ENCODE measurements around the gene CLEC3B.
A peak's percentile ranks its signal among the peaks of the same experiment; 100 is the strongest.

The CLEC3B gene

DNA sequence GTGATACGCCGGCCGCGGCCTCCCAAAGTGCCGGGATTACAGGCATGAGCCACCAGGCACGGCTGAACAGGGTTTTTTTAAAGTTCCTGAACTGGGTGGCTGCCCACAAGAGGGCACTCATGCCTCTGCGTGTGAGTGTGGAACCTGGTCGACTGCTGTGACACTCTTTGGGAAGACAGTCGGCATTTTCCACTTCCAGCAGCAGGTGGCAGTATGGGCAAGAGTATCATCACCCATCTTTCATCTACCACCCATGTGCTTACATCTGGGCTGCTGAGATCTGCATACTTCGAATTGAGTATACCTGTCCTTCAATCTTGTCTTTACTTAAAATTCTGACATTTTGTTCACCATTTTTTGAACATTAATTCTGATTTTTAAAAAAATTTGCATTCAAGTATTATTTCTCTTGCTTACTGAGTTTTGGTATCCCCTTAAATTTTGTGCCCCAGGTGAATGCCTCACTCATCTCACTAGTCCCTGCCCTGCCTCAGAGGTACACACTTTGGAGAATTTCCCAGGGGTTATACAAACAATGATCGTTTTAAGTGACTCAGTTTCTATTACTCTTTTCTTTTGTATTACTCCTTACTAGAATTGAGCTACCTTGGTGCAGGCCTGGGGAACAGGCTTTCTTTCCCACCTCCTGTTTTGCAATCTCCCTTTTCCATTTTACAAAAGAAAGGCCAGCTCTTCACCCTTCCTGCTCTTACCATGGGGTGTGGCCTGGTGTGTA is 11.8 kb downstream of the CLEC3B start:
- Mint-ChIP-seq H3K27me3 (ENCODE audit: low read depth, poor library complexity) (peaks cover 46% of the 10 kb centered on the region), H3K36me3 (ENCODE audit: low read depth) (no peaks in the 10 kb centered on the region), H3K4me1 (peaks cover 42% of the 10 kb centered on the region), H3K4me3 (peak overlapping the region; percentile 45), H3K27ac (no peak overlapping the region), H3K9me3 (no peaks in the 10 kb centered on the region)
- peak; percentile 88 for DNase-seq
- TF ChIP-seq, protein P1, sequence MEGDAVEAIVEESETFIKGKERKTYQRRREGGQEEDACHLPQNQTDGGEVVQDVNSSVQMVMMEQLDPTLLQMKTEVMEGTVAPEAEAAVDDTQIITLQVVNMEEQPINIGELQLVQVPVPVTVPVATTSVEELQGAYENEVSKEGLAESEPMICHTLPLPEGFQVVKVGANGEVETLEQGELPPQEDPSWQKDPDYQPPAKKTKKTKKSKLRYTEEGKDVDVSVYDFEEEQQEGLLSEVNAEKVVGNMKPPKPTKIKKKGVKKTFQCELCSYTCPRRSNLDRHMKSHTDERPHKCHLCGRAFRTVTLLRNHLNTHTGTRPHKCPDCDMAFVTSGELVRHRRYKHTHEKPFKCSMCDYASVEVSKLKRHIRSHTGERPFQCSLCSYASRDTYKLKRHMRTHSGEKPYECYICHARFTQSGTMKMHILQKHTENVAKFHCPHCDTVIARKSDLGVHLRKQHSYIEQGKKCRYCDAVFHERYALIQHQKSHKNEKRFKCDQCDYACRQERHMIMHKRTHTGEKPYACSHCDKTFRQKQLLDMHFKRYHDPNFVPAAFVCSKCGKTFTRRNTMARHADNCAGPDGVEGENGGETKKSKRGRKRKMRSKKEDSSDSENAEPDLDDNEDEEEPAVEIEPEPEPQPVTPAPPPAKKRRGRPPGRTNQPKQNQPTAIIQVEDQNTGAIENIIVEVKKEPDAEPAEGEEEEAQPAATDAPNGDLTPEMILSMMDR (IDR thresholded peaks at IDR 0.05): peak; percentile 92

DNA sequence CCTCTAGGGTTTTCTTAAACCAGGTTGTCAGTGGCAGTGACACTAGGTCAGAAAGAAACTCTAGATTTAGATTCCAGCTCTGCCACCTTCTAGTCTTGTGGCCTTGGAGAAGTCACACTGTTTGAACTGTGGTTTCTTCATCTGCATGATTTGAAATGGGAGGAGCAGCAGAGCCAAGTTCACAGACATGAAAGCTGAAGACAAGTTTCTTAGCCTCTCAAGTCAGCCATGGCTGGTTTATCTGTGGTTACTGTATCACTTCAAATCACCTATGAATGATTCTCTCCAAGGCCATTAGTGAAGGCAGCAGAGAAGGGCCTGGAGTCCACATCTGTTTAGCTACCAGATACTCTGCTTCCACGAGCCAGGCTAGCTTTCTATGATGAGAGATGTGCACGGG is 15.6 kb downstream of the CLEC3B start:
- H3K9me3 Mint-ChIP-seq: no peaks in the 10 kb centered on the region

DNA sequence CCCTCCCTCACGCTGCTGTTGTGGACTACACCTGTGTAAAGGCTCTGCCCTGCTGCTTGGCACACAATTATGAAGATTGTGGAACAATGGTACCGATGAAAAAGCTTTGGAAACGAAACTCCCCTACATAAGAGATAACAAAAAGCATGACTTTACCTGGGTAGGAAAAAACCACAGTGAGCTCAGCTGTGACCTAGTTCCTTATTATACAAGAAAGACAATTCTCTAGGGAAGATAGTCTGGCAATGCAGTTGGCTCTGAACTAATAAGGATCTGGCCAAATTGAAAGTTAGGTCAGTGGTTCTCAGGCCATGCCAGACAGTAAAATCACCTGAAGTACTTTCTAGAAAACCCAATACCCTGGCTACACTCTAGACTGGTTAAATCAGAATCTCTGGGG is 16.1 kb downstream of the CLEC3B start:
- Mint-ChIP-seq H3K27me3 (ENCODE audit: low read depth, poor library complexity) (peaks cover 13% of the 10 kb centered on the region), H3K4me3 (no peak overlapping the region), H3K36me3 (ENCODE audit: low read depth) (no peaks in the 10 kb centered on the region), H3K4me1 (peaks cover 11% of the 10 kb centered on the region), H3K9me3 (no peaks in the 10 kb centered on the region), H3K27ac (no peak overlapping the region)
- no peak for DNase-seq
- TF ChIP-seq, protein P1 (IDR thresholded peaks at IDR 0.05): no peak

More for the DNA sequence above, 15.6 kb downstream of the CLEC3B start:
- no peak for DNase-seq
- H3K27me3 Mint-ChIP-seq (ENCODE audit: low read depth, poor library complexity): peaks cover 18% of the 10 kb centered on the region
- H3K36me3 Mint-ChIP-seq (ENCODE audit: low read depth): no peaks in the 10 kb centered on the region
- no peak overlapping the region for H3K27ac Mint-ChIP-seq
- no peak overlapping the region for H3K4me3 Mint-ChIP-seq
- H3K4me1 Mint-ChIP-seq: peaks cover 16% of the 10 kb centered on the region
- TF ChIP-seq, protein P1 (IDR thresholded peaks at IDR 0.05): no peak

DNA sequence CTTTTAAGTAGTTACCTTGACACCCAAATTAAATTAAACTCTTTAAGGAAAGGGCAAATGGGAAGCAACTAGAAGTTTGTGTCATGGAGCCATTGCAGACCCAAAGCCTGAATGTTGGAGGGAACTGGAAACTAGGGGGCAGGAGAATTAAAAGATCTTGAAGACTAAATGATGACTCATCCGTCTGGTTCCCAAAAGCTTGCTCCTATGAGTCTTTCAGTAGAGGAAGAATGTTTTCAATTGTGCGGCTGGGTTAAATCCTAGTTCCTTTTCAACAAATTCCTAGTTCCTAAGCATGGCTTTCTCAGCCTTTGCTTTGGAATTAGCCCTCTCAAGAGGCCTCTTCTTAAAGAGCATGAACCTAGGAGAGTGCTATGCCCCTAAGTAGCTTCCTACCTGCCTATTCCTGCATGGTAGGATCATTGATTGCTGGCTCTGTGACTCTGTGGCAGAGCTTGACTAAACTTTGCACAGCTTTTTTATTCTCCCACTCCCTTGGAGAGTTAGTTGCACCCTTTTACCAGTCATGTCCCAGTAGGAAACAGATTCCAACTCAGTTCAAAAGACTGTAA is 17.7 kb downstream of the CLEC3B start:
- Mint-ChIP-seq H3K4me3 (no peak overlapping the region), H3K36me3 (ENCODE audit: low read depth) (no peaks in the 10 kb centered on the region), H3K9me3 (no peaks in the 10 kb centered on the region), H3K27ac (no peak overlapping the region), H3K4me1 (peaks cover 11% of the 10 kb centered on the region), H3K27me3 (ENCODE audit: low read depth, poor library complexity) (peaks cover 11% of the 10 kb centered on the region)
- no peak for DNase-seq
- TF ChIP-seq, protein P1 (IDR thresholded peaks at IDR 0.05): no peak

DNA sequence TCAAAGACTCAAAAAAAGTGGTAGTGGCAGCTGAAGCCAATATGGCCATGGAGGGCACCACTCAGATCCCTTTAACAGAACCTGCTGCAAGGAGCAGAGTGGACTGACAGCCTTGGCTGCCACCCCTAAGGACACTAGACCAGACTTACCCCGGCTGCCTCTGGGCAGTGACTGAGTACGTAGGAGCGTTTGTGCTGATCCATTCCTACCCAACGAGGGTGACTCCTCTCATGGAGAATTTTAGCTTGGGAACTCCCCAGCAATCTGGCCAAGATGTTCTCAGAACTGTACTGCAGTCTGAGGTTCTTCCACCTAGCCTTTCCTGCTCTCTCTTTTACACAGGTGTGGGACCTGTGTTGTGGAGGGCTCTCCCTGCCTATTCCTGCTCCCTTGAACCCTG is 22.1 kb downstream of the CLEC3B start:
- no peaks in the 10 kb centered on the region for H3K36me3 Mint-ChIP-seq (ENCODE audit: low read depth)

More for the DNA sequence above, 22.1 kb downstream of the CLEC3B start:
- Mint-ChIP-seq H3K27ac (no peak overlapping the region), H3K27me3 (ENCODE audit: low read depth, poor library complexity) (peaks cover 22% of the 10 kb centered on the region), H3K4me3 (no peak overlapping the region), H3K9me3 (no peaks in the 10 kb centered on the region), H3K4me1 (no peaks in the 10 kb centered on the region)
- DNase-seq: no peak
- TF ChIP-seq, protein P1 (IDR thresholded peaks at IDR 0.05): no peak

Data from nephron progenitor cell (in vitro differentiated cells).